ENCODE measurements around the gene ANKDD1B. TPM values are rescaled to one million over a fixed set of nuclear protein-coding genes. Genes with fewer than 3 reads are reported as not detected.
A peak's percentile ranks its signal among the peaks of the same experiment; 100 is the strongest.
"Not testable (repeated sequence)": the region's sequence is repeated elsewhere in the genome, so short reads cannot be mapped to it uniquely, and the experiment has no call there.

The ANKDD1B gene
- polyA plus RNA-seq (2012; rRNA removed), result 0.05 and 0.12 TPM in 2 replicates
- polyA plus RNA-seq (2012; cell fraction: cytosol; rRNA removed), result 0.01 TPM in 1 of 2 replicates, not detected in the other
- polyA plus RNA-seq (2012; cell fraction: nucleus; rRNA removed), result 0.95 and 1.0 TPM in 2 replicates

DNA sequence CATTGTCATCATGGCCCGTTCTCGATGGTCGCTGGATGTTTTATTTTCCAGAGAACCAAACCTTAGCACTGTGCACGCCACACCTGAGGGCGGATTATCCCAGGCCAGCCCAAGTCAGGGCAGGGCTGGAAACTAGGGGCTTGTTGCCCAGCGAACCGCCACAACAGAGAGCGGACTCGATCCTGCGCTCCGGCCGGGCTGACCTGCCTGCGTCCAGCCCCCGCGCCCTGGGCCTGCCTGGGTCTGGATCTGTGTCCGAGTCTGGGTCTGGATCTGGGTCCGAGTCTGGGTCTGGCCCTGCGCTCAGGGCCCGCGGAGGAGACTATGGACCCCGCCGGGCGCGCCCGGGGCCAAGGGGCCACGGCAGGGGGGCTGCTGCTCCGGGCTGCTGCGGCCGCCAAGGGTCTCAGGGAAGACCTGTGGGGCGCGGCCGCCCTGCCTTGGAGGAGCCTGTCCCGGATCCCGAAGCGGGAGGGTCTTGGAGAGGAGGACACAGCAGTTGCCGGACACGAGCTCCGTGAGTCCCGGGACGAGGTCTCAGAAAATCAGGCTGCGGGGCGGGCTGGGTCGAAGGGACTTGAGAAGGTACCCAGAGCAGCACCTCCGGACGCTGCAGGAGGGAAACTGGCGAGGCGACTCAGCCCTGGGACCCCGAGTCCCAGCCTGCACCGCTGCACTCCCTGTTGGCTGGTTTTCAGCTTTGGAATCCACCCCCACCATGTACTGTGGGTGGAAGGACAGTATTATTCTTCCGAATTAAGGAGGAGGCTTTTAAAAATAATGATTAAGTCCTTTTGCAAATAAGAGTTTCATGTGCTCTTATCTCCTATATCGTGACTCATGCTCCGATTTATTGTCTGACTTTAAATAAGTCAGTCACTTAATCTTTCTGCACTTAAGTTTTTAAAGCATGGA, at the start of gene ANKDD1B:
Gene ANKDD1B (plus strand): TSS at position 143 of the 915 bp plus-strand sequence. CDS start 182 bp downstream, at position 325.
- H3K79me2 ChIP-seq (ENCODE audit: insufficient read depth), result no peaks in the 10 kb centered on the region
- peak; percentile 23 for DNase-seq
- TF ChIP-seq RCOR1 (IDR thresholded peaks at IDR 0.05; ENCODE audit: low read length), result no peak
- TF ChIP-seq GABPA (IDR thresholded peaks at IDR 0.05; ENCODE audit: low read depth), result no peak
- H3K4me1 ChIP-seq (ENCODE audit: control insufficient read depth in 1 of 2, insufficient read depth in 2 of 2, low read depth in 1 of 2, low read length in 1 of 2), result peaks cover 0 to 2% of the 10 kb centered on the region in 2 experiments; a peak in 1 of 4 replicates
- H3K36me3 ChIP-seq (replicated peaks in 1 of 2; ENCODE audit: control insufficient read depth in 1 of 2, insufficient read depth in 2 of 2, low read length in 1 of 2), result peaks cover 2 to 4% of the 10 kb centered on the region in 2 experiments
- H3K27me3 ChIP-seq (ENCODE audit: insufficient read depth), result no peaks in the 10 kb centered on the region
- no peak within 1 kb of the TSS for H2AFZ ChIP-seq (ENCODE audit: low read depth)
- H3K4me2 ChIP-seq, result no peak within 1 kb of the TSS
- no peak within 1 kb of the TSS for H3K9ac ChIP-seq
- H3K9me3 ChIP-seq, result no peaks in the 10 kb centered on the region
- no peaks in the 10 kb centered on the region for H4K20me1 ChIP-seq (ENCODE audit: insufficient read depth)
- H3K9me2 ChIP-seq, result no peaks in the 10 kb centered on the region
- no peaks in the 10 kb centered on the region for H3F3A ChIP-seq (replicated peaks; ENCODE audit: insufficient read depth)
- H3K27ac ChIP-seq (ENCODE audit: low read depth in 2 of 2, low read length in 1 of 2), result no peak within 1 kb of the TSS; a peak in 1 of 4 replicates
- 86% methylated on average over 29 of the region's 52 CpGs for WGBS (ENCODE audit: low lambda C conversion rate)
- ChIA-PET CTCF (no interaction called here), POLR2A (no interaction called here)
- no peak within 1 kb of the TSS for H3K4me3 ChIP-seq (ENCODE audit: low read depth in 2 of 2, low read length in 1 of 2)

DNA sequence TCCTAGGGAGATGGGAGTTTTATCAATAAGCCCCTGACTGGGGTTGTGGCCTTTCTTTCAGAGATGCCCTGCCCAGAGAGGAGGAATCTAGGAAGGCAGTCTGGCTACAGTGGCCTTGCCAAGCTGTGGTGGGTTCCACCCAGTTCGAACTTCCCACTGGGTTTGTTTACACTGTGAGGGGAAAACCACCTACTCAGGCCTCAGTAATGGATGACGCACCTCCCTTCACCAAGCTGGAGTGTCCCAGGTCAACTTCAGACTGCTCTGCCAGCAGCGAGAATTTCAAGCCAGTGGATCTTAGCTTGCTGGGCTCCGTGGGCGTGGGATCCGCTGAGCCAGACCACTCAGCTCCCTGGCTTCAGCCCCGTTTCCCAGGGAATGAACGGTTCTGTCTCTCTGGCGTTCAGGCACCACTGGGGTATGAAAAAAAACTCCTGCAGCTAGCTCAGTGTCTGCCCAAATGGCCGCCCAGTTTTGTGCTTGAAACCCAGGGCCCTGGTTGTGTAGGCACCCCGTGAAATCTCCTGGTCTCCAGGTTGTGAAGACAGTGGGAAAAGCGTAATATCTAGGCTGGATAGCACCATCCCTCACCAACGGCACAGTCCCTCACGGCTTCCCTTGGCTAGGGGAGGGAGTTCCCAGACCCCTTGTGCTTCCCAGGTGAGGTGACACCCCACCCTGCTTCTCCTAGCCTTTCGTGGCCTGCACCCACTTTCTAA, 45.1 kb upstream of the ANKDD1B start:
- H3K27me3 ChIP-seq (ENCODE audit: insufficient read depth); H3K9me2 ChIP-seq; H2AFZ ChIP-seq (ENCODE audit: low read depth); DNase-seq; H4K20me1 ChIP-seq (ENCODE audit: insufficient read depth); POLR2A ChIA-PET; H3K9me3 ChIP-seq; CTCF ChIA-PET: not testable (repeated sequence)
- H3K79me2 ChIP-seq (ENCODE audit: insufficient read depth), result peaks cover 64% of the 10 kb centered on the region
- peaks cover 29% of the 10 kb centered on the region for H3F3A ChIP-seq (replicated peaks; ENCODE audit: insufficient read depth)
- H3K4me2 ChIP-seq, result peak overlapping the region; percentile 83
- H3K4me3 ChIP-seq (ENCODE audit: low read depth in 2 of 2, low read length in 1 of 2), result peak overlapping the region in 1 of 2 experiments; percentile 16; a peak in 3 of 4 replicates
- H3K36me3 ChIP-seq (replicated peaks in 1 of 2; ENCODE audit: control insufficient read depth in 1 of 2, insufficient read depth in 2 of 2, low read length in 1 of 2), result peaks cover 6 to 21% of the 10 kb centered on the region in 2 experiments
- H3K27ac ChIP-seq (ENCODE audit: low read depth in 2 of 2, low read length in 1 of 2), result peak overlapping the region; percentile 71 to 94
- H3K9ac ChIP-seq, result peak overlapping the region; percentile 46; the same call in 1 of the 2 replicates
- WGBS (ENCODE audit: low lambda C conversion rate), result 83% methylated on average over 15 of the region's 15 CpGs
- peaks cover 3 to 20% of the 10 kb centered on the region in 2 experiments for H3K4me1 ChIP-seq (ENCODE audit: control insufficient read depth in 1 of 2, insufficient read depth in 2 of 2, low read depth in 1 of 2, low read length in 1 of 2)

DNA sequence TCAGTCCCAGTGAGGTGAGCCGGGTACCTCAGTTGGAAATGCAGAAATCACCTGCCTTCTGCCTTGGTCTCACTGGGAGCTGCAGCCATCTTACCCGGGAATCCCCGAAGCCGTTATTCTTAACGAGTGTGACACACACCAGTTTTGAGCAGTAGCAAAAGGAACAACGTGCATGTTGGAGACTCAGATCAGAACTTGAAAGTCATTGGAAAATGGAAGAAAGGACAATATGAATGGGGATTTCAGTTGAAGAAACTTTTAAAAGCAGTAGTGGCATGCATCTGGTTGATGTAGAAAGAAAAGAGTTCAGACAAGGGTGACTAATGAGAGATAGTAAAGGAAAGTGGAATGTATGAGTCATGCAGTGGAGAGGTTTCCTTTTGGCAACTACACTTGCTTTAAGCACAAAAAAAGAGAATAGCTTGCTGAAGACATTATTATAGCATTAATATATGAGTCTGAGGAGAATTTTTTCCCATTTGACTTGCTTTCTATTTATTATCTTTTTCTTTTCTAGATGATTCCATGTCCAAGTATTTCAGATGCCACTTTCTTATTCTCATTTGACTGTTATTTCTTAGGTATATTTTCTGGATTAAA, 44.4 kb upstream of the ANKDD1B start:
- H4K20me1 ChIP-seq (ENCODE audit: insufficient read depth), result peaks cover 4% of the 10 kb centered on the region; the same call in 1 of the 2 replicates
- H3K9me2 ChIP-seq, result no peaks in the 10 kb centered on the region
- no peaks in the 10 kb centered on the region for H3K27me3 ChIP-seq (ENCODE audit: insufficient read depth)
- peak overlapping the region; percentile 14 to 23; a peak in 3 of 4 replicates for H3K4me3 ChIP-seq (ENCODE audit: low read depth in 2 of 2, low read length in 1 of 2)
- H3K79me2 ChIP-seq (ENCODE audit: insufficient read depth), result peaks cover 58% of the 10 kb centered on the region
- peak overlapping the region; percentile 50; the same call in 1 of the 2 replicates for H3K9ac ChIP-seq
- DNase-seq, result no peak
- H3K36me3 ChIP-seq (replicated peaks in 1 of 2; ENCODE audit: control insufficient read depth in 1 of 2, insufficient read depth in 2 of 2, low read length in 1 of 2), result peaks cover 8 to 22% of the 10 kb centered on the region in 2 experiments
- 34% methylated on average over 6 of the region's 6 CpGs for WGBS (ENCODE audit: low lambda C conversion rate)
- ChIA-PET CTCF (no interaction called here), POLR2A (no interaction called here)
- H2AFZ ChIP-seq (ENCODE audit: low read depth), result no peak overlapping the region
- H3K9me3 ChIP-seq, result no peaks in the 10 kb centered on the region
- H3K27ac ChIP-seq (ENCODE audit: low read depth in 2 of 2, low read length in 1 of 2), result peak overlapping the region; percentile 73 to 94
- peaks cover 3 to 20% of the 10 kb centered on the region in 2 experiments for H3K4me1 ChIP-seq (ENCODE audit: control insufficient read depth in 1 of 2, insufficient read depth in 2 of 2, low read depth in 1 of 2, low read length in 1 of 2)
- peak overlapping the region; percentile 83 for H3K4me2 ChIP-seq
- H3F3A ChIP-seq (replicated peaks; ENCODE audit: insufficient read depth), result peaks cover 29% of the 10 kb centered on the region
- TF ChIP-seq, protein P1, sequence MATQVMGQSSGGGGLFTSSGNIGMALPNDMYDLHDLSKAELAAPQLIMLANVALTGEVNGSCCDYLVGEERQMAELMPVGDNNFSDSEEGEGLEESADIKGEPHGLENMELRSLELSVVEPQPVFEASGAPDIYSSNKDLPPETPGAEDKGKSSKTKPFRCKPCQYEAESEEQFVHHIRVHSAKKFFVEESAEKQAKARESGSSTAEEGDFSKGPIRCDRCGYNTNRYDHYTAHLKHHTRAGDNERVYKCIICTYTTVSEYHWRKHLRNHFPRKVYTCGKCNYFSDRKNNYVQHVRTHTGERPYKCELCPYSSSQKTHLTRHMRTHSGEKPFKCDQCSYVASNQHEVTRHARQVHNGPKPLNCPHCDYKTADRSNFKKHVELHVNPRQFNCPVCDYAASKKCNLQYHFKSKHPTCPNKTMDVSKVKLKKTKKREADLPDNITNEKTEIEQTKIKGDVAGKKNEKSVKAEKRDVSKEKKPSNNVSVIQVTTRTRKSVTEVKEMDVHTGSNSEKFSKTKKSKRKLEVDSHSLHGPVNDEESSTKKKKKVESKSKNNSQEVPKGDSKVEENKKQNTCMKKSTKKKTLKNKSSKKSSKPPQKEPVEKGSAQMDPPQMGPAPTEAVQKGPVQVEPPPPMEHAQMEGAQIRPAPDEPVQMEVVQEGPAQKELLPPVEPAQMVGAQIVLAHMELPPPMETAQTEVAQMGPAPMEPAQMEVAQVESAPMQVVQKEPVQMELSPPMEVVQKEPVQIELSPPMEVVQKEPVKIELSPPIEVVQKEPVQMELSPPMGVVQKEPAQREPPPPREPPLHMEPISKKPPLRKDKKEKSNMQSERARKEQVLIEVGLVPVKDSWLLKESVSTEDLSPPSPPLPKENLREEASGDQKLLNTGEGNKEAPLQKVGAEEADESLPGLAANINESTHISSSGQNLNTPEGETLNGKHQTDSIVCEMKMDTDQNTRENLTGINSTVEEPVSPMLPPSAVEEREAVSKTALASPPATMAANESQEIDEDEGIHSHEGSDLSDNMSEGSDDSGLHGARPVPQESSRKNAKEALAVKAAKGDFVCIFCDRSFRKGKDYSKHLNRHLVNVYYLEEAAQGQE (IDR thresholded peaks at IDR 0.05; ENCODE audit: low read depth, low read length), result no peak
- TF ChIP-seq EZH2phosphoT487 (IDR thresholded peaks at IDR 0.05; ENCODE audit: borderline replicate concordance, low read depth) (no peak), POLR2AphosphoS5 (IDR thresholded peaks at IDR 0.05; ENCODE audit: low read depth, low read length) (peak; percentile 83; the same call in 1 of the 2 replicates), TCF12 (IDR thresholded peaks at IDR 0.05) (peak; percentile 96), RCOR1 (IDR thresholded peaks at IDR 0.05; ENCODE audit: low read length) (no peak), RXRA (IDR thresholded peaks at IDR 0.05; ENCODE audit: borderline replicate concordance, low read depth) (peak; percentile 89; the same call in 1 of the 2 replicates), JUND (IDR thresholded peaks at IDR 0.05) (peak; percentile 98), GATA2 (CRISPR knock-in tag; IDR thresholded peaks at IDR 0.05) (no peak)
- TF ChIP-seq, protein P2, sequence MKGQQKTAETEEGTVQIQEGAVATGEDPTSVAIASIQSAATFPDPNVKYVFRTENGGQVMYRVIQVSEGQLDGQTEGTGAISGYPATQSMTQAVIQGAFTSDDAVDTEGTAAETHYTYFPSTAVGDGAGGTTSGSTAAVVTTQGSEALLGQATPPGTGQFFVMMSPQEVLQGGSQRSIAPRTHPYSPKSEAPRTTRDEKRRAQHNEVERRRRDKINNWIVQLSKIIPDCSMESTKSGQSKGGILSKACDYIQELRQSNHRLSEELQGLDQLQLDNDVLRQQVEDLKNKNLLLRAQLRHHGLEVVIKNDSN (IDR thresholded peaks at IDR 0.05; ENCODE audit: borderline replicate concordance, low read depth), result 0 out of 2 replicates have a peak, but pooled peaks have one; percentile 27
- TF ChIP-seq, protein P3, sequence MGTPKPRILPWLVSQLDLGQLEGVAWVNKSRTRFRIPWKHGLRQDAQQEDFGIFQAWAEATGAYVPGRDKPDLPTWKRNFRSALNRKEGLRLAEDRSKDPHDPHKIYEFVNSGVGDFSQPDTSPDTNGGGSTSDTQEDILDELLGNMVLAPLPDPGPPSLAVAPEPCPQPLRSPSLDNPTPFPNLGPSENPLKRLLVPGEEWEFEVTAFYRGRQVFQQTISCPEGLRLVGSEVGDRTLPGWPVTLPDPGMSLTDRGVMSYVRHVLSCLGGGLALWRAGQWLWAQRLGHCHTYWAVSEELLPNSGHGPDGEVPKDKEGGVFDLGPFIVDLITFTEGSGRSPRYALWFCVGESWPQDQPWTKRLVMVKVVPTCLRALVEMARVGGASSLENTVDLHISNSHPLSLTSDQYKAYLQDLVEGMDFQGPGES (IDR thresholded peaks at IDR 0.05; ENCODE audit: low read depth, low read length), result no peak

Measured in SK-N-SH (cell line).